HEK293T (cell line): ENCODE results near the gene ARHGAP30.

ENCODE experiments used
- BHLHE40 ChIP-seq: fragments of 450-650 bp; IDR thresholded peaks from 2 replicates; pipeline ENCODE4 v1.6.1; 2016; ENCODE audit warnings: mild to moderate bottlenecking, moderate library complexity, borderline replicate concordance
- FOXK2 ChIP-seq: fragments of 450-650 bp; IDR thresholded peaks from 2 replicates; pipeline ENCODE4 v1.6.1; 2016; ENCODE audit warnings: mild to moderate bottlenecking
- HDGF ChIP-seq: fragments of 450-650 bp; IDR thresholded peaks from 2 replicates; pipeline ENCODE4 v1.6.1; 2017; ENCODE audit warnings: antibody characterized with exemption, borderline replicate concordance
- SP1 ChIP-seq: fragments of 450-650 bp; IDR thresholded peaks from 2 replicates; pipeline ENCODE4 v1.6.1; 2017

GRCh38 chr1:161046605-161047228 is 23.0 kb downstream of the ARHGAP30 start:
- no peak for TF ChIP-seq BHLHE40
- TF ChIP-seq HDGF = no peak
- TF ChIP-seq FOXK2 = no peak
- no peak for TF ChIP-seq SP1
